ENCODE results near the gene CCL4L2. TPM values are rescaled to one million over a fixed set of nuclear protein-coding genes. Genes with fewer than 3 reads are reported as not detected.
"Not testable (repeated sequence)": the region's sequence is repeated elsewhere in the genome, so short reads cannot be mapped to it uniquely, and the experiment has no call there.

The CCL4L2 gene
- total RNA-seq, 1 donor from 2014 or later, result 1.6 TPM

DNA sequence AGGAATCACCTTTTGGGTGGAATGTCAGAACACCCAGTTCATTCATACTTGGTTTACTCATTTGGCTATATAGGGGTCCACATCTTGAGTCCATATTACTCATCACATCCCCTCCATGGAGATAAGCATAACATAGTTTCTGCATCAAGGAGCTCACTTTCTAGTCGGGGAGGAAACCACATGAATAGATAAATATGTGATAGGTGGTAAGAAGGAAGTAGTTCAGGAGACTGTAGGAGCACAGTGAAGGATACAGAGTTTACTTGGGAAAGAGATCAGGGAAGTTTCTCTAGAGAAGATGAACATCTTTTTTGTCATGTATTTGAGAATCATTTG, 4.4 kb upstream of the CCL4L2 start:
- not testable (repeated sequence) for H3K4me1 ChIP-seq (ENCODE audit: control insufficient read depth in 3 of 3, insufficient read depth in 3 of 3, low read length in 3 of 3); H3K4me3 ChIP-seq (ENCODE audit: low read length in 3 of 3)

DNA sequence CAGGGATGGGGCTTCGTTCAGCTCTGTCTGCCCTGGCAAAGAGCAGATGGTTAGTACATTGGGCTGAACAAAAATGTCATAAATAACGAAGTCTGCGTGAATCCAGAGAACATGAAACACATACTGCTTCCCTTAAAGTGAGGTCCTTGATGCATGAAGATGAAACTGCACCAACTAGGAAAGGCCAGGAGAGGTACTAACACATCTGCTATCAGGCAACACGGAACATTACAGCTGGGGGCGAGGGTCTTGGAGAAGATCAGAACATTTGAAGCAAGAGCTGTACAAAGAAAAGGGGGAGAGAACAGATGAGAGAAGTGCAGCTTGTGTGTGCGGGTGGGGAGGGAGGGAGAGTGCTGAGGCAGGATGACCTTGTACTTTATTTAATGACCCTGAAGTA, 3.5 kb upstream of the CCL4L2 start:
- not testable (repeated sequence) for H3K27me3 ChIP-seq (ENCODE audit: control insufficient read depth in 3 of 3, insufficient read depth in 3 of 3, low read length in 3 of 3); H3K9ac ChIP-seq (ENCODE audit: low read depth in 1 of 3, low read length in 3 of 3); H3K4me1 ChIP-seq (ENCODE audit: control insufficient read depth in 3 of 3, insufficient read depth in 3 of 3, low read length in 3 of 3); H3K27ac ChIP-seq (ENCODE audit: low read depth, low read length); H3K4me3 ChIP-seq (ENCODE audit: low read length in 3 of 3); H3K9me3 ChIP-seq (ENCODE audit: control insufficient read depth in 3 of 3, low read length in 3 of 3); H3K36me3 ChIP-seq (ENCODE audit: control insufficient read depth in 3 of 3, insufficient read depth in 3 of 3, low read length in 3 of 3)

More for the DNA sequence above, 4.4 kb upstream of the CCL4L2 start:
- H3K27ac ChIP-seq (ENCODE audit: low read depth, low read length); H3K27me3 ChIP-seq (ENCODE audit: control insufficient read depth in 3 of 3, insufficient read depth in 3 of 3, low read length in 3 of 3); H3K9ac ChIP-seq (ENCODE audit: low read depth in 1 of 3, low read length in 3 of 3); H3K9me3 ChIP-seq (ENCODE audit: control insufficient read depth in 3 of 3, low read length in 3 of 3); H3K36me3 ChIP-seq (ENCODE audit: control insufficient read depth in 3 of 3, insufficient read depth in 3 of 3, low read length in 3 of 3): not testable (repeated sequence)

DNA sequence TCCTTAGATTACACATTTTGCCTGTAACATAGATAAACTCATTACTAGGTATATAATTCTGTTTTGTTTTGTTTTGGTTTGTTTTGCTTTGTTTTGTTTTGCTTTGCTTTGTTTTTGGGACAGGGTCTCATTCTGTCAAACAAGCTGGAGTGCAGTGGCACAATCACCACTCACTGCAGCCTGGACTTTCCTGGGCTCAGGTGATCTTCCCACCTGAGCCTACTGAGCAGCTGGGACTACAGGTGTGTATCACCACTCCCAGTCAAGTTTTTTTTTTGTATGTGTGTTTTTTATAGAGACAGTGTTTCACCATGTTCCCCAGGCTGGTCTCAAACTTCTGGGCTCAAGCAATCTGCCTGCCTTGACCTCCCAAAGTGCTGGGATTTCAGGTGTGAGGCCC, 1.3 kb upstream of the CCL4L2 start:
- no peak overlapping the region for H3K27ac ChIP-seq (ENCODE audit: low read depth, low read length)
- H3K9ac ChIP-seq (ENCODE audit: low read depth in 1 of 3, low read length in 3 of 3), result no peak overlapping the region
- H3K4me3 ChIP-seq (ENCODE audit: low read length in 3 of 3), result no peak overlapping the region
- no peaks in the 10 kb centered on the region for H3K36me3 ChIP-seq (ENCODE audit: control insufficient read depth in 3 of 3, insufficient read depth in 3 of 3, low read length in 3 of 3)
- no peaks in the 10 kb centered on the region for H3K4me1 ChIP-seq (ENCODE audit: control insufficient read depth in 3 of 3, insufficient read depth in 3 of 3, low read length in 3 of 3)
- peaks cover 0 to 3% (median 3%) of the 10 kb centered on the region in 3 donors for H3K27me3 ChIP-seq (ENCODE audit: control insufficient read depth in 3 of 3, insufficient read depth in 3 of 3, low read length in 3 of 3)
- no peaks in the 10 kb centered on the region for H3K9me3 ChIP-seq (ENCODE audit: control insufficient read depth in 3 of 3, low read length in 3 of 3)

DNA sequence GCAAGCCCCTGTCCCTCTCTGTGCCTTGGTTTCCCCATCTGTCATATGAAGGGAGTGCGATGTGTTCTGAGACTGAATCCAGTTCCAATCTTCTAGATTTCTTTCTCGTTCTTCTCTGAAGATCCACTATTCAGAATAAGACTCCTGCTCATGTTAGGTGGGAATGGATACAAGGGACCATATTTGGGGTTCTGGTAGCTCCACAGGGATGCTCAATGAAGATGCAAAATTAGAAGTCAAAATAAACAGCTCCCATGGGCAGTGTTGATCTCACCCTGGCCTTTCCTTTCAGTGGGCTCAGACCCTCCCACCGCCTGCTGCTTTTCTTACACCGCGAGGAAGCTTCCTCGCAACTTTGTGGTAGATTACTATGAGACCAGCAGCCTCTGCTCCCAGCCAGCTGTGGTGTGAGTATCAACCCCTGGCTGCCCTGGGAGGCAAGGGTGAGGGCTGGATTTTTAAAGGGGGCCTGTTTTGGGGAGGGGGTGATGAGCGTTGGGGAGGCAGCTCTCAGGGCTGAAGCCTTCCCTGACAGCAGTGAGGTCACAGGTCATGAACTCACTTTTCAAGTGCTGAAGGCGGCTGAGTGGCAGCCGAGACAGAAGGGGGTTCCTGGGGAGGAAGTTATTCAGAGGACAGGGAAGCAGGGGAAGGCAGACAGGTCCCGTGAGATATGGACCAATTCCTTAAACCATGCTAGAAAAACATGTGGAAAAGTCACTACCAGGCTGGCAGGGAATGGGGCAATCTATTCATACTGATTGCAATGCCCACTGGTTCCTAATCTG, 815 bp downstream of the CCL4L2 start:
- not testable (repeated sequence) for H3K9ac ChIP-seq (ENCODE audit: low read depth in 1 of 3, low read length in 3 of 3); H3K4me3 ChIP-seq (ENCODE audit: low read length in 3 of 3); H3K9me3 ChIP-seq (ENCODE audit: control insufficient read depth in 3 of 3, low read length in 3 of 3); H3K4me1 ChIP-seq (ENCODE audit: control insufficient read depth in 3 of 3, insufficient read depth in 3 of 3, low read length in 3 of 3); H3K27me3 ChIP-seq (ENCODE audit: control insufficient read depth in 3 of 3, insufficient read depth in 3 of 3, low read length in 3 of 3); H3K27ac ChIP-seq (ENCODE audit: low read depth, low read length); H3K36me3 ChIP-seq (ENCODE audit: control insufficient read depth in 3 of 3, insufficient read depth in 3 of 3, low read length in 3 of 3)

DNA sequence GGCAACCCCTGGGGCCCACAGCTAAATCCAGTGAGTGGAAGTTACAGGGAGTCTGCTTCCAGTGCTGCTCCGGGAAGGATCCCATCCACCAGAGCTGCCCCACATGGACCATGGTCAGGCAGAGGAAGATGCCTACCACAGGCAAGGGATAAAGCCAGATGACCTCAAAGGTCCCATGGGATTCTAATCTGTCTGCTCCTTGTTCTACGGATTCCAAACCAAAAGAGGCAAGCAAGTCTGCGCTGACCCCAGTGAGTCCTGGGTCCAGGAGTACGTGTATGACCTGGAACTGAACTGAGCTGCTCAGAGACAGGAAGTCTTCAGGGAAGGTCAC, 1.4 kb downstream of the CCL4L2 start:
- no peaks in the 10 kb centered on the region for H3K4me1 ChIP-seq (ENCODE audit: control insufficient read depth in 3 of 3, insufficient read depth in 3 of 3, low read length in 3 of 3)
- no peaks in the 10 kb centered on the region for H3K9me3 ChIP-seq (ENCODE audit: control insufficient read depth in 3 of 3, low read length in 3 of 3)
- no peak overlapping the region for H3K27ac ChIP-seq (ENCODE audit: low read depth, low read length)
- no peak overlapping the region for H3K9ac ChIP-seq (ENCODE audit: low read depth in 1 of 3, low read length in 3 of 3)
- no peaks in the 10 kb centered on the region for H3K36me3 ChIP-seq (ENCODE audit: control insufficient read depth in 3 of 3, insufficient read depth in 3 of 3, low read length in 3 of 3)
- H3K4me3 ChIP-seq (ENCODE audit: low read length in 3 of 3), result no peak overlapping the region
- H3K27me3 ChIP-seq (ENCODE audit: control insufficient read depth in 3 of 3, insufficient read depth in 3 of 3, low read length in 3 of 3), result peaks cover 0 to 3% (median 3%) of the 10 kb centered on the region in 3 donors

DNA sequence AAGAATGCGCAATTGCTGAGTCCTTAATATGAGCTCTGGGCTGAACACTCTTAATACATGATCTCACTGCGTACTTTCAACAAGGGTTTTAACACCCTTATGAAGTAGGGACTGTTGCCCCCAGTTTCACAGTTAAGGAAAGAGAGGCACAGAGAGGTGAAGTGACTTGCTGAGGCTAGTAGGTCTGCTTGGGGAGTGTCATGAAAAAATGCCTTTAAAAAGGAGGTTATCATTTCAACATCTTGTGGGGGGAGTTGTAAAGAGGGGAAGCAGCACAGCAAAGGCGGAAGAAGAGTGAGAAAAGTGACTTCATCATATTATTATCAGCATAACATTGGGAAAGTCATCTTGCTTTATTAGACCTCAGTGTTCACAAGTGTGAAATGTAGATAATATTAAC, 2.1 kb downstream of the CCL4L2 start:
- Histone ChIP-seq H3K27ac (ENCODE audit: low read depth, low read length) (no peak overlapping the region), H3K4me1 (ENCODE audit: control insufficient read depth in 3 of 3, insufficient read depth in 3 of 3, low read length in 3 of 3) (no peaks in the 10 kb centered on the region), H3K27me3 (ENCODE audit: control insufficient read depth in 3 of 3, insufficient read depth in 3 of 3, low read length in 3 of 3) (peaks cover 0 to 3% (median 3%) of the 10 kb centered on the region in 3 donors), H3K36me3 (ENCODE audit: control insufficient read depth in 3 of 3, insufficient read depth in 3 of 3, low read length in 3 of 3) (no peaks in the 10 kb centered on the region), H3K9me3 (ENCODE audit: control insufficient read depth in 3 of 3, low read length in 3 of 3) (no peaks in the 10 kb centered on the region), H3K9ac (ENCODE audit: low read depth in 1 of 3, low read length in 3 of 3) (no peak overlapping the region), H3K4me3 (ENCODE audit: low read length in 3 of 3) (no peak overlapping the region)

DNA sequence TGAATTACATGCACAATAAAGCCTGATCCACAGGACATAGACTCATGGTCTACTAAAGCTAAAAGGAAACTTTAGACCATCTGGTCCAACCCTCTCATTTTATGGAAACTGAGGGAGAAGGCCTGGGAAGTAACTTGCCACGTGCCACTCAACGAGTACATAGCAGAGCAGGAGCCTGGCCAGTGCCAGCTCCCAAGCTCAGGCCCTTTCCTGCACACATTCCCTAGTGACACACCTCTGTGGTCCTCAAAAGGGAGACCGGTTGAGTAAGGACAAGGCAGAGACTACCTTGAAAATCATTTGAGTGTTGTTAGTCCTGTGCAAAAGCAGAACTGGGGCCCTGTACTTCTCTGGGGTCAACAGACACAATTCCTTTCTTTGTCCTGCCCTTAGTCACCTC, 2.8 kb downstream of the CCL4L2 start:
- no peak overlapping the region for H3K9ac ChIP-seq (ENCODE audit: low read depth in 1 of 3, low read length in 3 of 3)
- H3K36me3 ChIP-seq (ENCODE audit: control insufficient read depth in 3 of 3, insufficient read depth in 3 of 3, low read length in 3 of 3), result no peaks in the 10 kb centered on the region
- peaks cover 0 to 3% (median 3%) of the 10 kb centered on the region in 3 donors for H3K27me3 ChIP-seq (ENCODE audit: control insufficient read depth in 3 of 3, insufficient read depth in 3 of 3, low read length in 3 of 3)
- no peaks in the 10 kb centered on the region for H3K4me1 ChIP-seq (ENCODE audit: control insufficient read depth in 3 of 3, insufficient read depth in 3 of 3, low read length in 3 of 3)
- H3K4me3 ChIP-seq (ENCODE audit: low read length in 3 of 3), result no peak overlapping the region
- no peak overlapping the region for H3K27ac ChIP-seq (ENCODE audit: low read depth, low read length)
- H3K9me3 ChIP-seq (ENCODE audit: control insufficient read depth in 3 of 3, low read length in 3 of 3), result no peaks in the 10 kb centered on the region

DNA sequence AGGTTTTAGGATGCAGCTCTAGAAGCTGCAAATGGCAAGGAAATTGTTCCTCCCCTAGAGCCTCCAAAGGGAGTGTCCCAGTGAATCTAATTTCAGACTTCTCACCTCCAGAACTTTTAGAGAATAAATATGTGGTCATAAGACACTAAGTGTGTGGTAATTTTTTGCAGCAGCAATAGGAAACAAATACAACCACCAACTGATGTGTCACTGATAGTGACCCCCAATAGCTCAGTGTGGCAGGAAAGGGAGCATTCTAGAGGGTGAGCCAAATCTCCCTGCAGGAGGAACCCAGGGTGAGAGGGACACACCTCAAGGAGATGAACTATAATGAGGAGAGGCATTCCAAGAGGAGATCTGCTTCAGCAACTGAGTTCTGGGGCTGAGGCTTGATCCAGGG, 4.1 kb downstream of the CCL4L2 start:
- Histone ChIP-seq H3K9me3 (ENCODE audit: control insufficient read depth in 3 of 3, low read length in 3 of 3) (no peaks in the 10 kb centered on the region), H3K4me1 (ENCODE audit: control insufficient read depth in 3 of 3, insufficient read depth in 3 of 3, low read length in 3 of 3) (no peaks in the 10 kb centered on the region), H3K27me3 (ENCODE audit: control insufficient read depth in 3 of 3, insufficient read depth in 3 of 3, low read length in 3 of 3) (peaks cover 0 to 3% (median 3%) of the 10 kb centered on the region in 3 donors), H3K27ac (ENCODE audit: low read depth, low read length) (no peak overlapping the region), H3K9ac (ENCODE audit: low read depth in 1 of 3, low read length in 3 of 3) (no peak overlapping the region), H3K4me3 (ENCODE audit: low read length in 3 of 3) (no peak overlapping the region), H3K36me3 (ENCODE audit: control insufficient read depth in 3 of 3, insufficient read depth in 3 of 3, low read length in 3 of 3) (no peaks in the 10 kb centered on the region)

DNA sequence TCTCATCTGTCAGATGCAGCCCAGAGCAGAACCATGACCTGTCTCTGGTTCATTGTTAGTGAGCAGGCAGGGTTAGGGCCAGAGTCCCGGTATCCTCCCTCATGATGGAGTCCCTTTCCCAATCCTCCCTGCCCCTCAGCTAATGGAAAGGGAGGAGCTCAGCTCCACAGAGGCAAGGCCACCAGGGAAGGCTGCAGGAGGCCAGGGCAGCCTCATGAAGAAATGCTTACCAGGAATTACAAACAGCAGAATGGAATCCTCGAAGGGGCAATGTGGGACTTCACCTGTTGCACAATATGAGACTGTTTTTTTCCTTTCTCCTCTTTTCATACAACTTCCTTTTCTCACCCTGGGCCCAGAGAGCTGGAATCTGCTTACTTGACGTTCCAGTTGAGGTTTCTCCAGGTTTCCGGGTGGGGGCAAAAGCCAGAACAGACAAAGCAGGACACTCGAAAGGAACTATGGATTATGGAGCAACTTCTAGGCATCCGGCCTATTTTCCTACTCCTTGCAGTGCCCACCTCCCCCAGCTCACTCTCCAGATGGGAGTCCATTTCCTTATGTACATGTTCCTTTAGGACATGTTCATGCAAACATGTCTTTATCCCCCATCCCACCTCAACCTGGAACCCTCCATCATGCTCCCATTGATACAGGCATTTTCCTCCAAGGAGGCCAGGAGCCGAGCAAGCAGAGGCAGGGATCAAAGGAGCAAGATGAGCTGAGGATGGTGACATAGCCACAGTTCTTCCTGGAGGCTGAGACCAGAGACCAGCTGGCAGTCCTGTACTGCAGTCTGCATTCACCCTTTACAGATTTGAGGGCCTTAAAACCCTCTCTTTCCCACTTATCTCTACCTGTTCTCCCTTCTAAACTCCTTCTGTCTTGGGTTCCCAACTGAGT, 4.8 kb downstream of the CCL4L2 start:
- H3K27me3 ChIP-seq (ENCODE audit: control insufficient read depth in 3 of 3, insufficient read depth in 3 of 3, low read length in 3 of 3); H3K9ac ChIP-seq (ENCODE audit: low read depth in 1 of 3, low read length in 3 of 3); H3K4me3 ChIP-seq (ENCODE audit: low read length in 3 of 3); H3K27ac ChIP-seq (ENCODE audit: low read depth, low read length); H3K36me3 ChIP-seq (ENCODE audit: control insufficient read depth in 3 of 3, insufficient read depth in 3 of 3, low read length in 3 of 3); H3K4me1 ChIP-seq (ENCODE audit: control insufficient read depth in 3 of 3, insufficient read depth in 3 of 3, low read length in 3 of 3); H3K9me3 ChIP-seq (ENCODE audit: control insufficient read depth in 3 of 3, low read length in 3 of 3): not testable (repeated sequence)

DNA sequence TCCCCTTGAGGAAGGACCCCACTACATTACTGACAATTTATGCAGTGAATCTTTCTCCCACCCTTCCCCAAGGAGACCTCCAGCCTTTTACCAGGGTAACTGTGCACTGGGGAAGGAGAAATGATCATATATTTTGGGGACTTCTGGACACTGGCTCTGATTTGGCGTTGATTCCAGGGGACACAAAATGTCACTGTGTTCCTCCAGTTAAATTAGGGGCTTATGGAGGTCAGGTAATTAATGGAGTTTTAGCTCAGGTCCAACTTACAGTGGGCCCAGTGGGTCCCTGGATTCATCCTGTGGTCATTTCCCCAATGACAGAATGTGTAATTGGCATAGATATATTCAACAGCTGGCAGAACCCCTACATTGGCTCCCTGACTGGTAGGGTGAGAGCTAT, 8.7 kb downstream of the CCL4L2 start:
- H3K27me3 ChIP-seq (ENCODE audit: control insufficient read depth in 3 of 3, insufficient read depth in 3 of 3, low read length in 3 of 3); H3K36me3 ChIP-seq (ENCODE audit: control insufficient read depth in 3 of 3, insufficient read depth in 3 of 3, low read length in 3 of 3): not testable (repeated sequence)

More for the DNA sequence above, 8.7 kb downstream of the CCL4L2 start:
- not testable (repeated sequence) for H3K9ac ChIP-seq (ENCODE audit: low read depth in 1 of 3, low read length in 3 of 3); H3K4me3 ChIP-seq (ENCODE audit: low read length in 3 of 3); H3K9me3 ChIP-seq (ENCODE audit: control insufficient read depth in 3 of 3, low read length in 3 of 3); H3K27ac ChIP-seq (ENCODE audit: low read depth, low read length); H3K4me1 ChIP-seq (ENCODE audit: control insufficient read depth in 3 of 3, insufficient read depth in 3 of 3, low read length in 3 of 3)
